ENCODE measurements around the gene CSAD.
A peak's percentile ranks its signal among the peaks of the same experiment; 100 is the strongest.
"Not testable (repeated sequence)": the region's sequence is repeated elsewhere in the genome, so short reads cannot be mapped to it uniquely, and the experiment has no call there.

Gene CSAD

DNA sequence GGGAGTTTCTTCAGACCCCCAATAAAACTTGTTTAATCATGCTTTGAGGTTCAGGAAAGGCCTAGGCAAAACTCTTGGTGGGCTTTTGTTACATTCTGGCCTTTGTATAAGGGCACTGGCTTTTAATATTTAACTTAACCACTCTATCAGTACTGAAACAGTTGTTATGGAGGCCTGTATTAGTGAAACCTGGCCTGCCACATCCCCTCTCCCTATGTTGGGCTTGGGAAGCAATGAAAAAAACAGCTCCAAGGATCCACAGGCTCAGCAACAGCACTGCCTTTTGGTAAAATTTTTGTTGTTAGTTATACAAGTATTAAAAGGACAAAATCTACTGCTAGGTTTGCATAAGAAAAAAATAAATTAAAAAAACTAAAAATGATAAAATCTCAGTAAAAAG, 66.8 kb downstream of the CSAD start:
- DNase-seq (ENCODE audit: insufficient read length, low spot score) (peak; percentile 57), FAIRE-seq (peak; percentile 82)

- peak; percentile 64 for FAIRE-seq
- no peak for DNase-seq (ENCODE audit: insufficient read length, low spot score)
These were observed 67.5 kb downstream of the CSAD start for GRCh38 chr12:53113136-53113705.

DNA sequence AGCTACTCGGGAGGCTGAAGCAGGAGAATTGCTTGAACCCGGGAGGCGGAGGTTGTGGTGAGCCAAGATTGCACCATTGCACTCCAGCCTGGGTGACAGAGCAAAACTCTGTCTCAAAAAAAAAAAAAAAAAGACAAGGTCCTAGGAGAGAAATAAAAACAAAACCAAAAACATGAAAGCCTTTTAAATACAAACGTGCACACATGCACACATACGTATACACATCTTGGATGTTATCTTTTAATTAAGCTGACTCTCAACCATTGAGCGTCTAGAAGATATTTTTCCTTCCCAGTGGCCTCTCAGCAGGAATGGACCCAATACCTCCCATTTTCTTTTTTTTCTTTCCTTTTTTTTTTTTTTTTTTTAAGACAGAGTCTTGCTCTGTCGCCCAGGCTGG, 68.3 kb downstream of the CSAD start:
- DNase-seq (ENCODE audit: insufficient read length, low spot score); FAIRE-seq: not testable (repeated sequence)

All from GM19239 (cell line).